OCI-LY7 (cell line): ENCODE measurements around the gene NCBP2. TPM values are rescaled to one million over a fixed set of nuclear protein-coding genes. Genes with fewer than 3 reads are reported as not detected.

ENCODE experiments used
- BruUV-seq: library from RNA; stranded (reverse); fragments of 400-500 nt; replicated peaks from 2 replicates; lab custom pipeline; 2021; lab: Mats Ljungman, UMichigan
- CTCF ChIA-PET: fragments of 300-600 bp; sonication (Branson Sonifier 250); formaldehyde crosslinking; loops from one replicate; lab custom pipeline; 2022; ENCODE audit warnings: antibody characterized with exemption; ENCODE audit not compliant: unreplicated experiment; lab: Charles Lee
- POLR2A ChIA-PET: fragments of 300-600 bp; sonication (Branson Sonifier 250); formaldehyde crosslinking; loops from one replicate; lab custom pipeline; 2022; ENCODE audit warnings: antibody characterized with exemption; lab: Charles Lee
- DNase-seq: peaks from one replicate; pipeline ENCODE4 v3.0.0-alpha.2; 2015; ENCODE audit warnings: low spot score
- H2AFZ ChIP-seq: fragments of 200-600 bp; sonication (generic), shearing (Covaris generic); 2 replicates; pipeline ENCODE4 v1.6.1; 2014; ENCODE audit warnings: mild to moderate bottlenecking, antibody characterized with exemption, low read length, moderate library complexity
- H3K27ac ChIP-seq: fragments of 200-600 bp; sonication (generic); 2 replicates; pipeline ENCODE4 v1.5.1; 2014; ENCODE audit warnings: mixed run types, low read depth, mild to moderate bottlenecking, moderate library complexity, low read length, inconsistent platforms; ENCODE audit not compliant: poor library complexity, severe bottlenecking
- H3K36me3 ChIP-seq: fragments of 200-600 bp; sonication (generic); 2 replicates; pipeline ENCODE4 v1.6.1; 2014; ENCODE audit warnings: mild to moderate bottlenecking, antibody characterized with exemption, low read length, moderate library complexity, mixed read lengths; ENCODE audit not compliant: insufficient read depth
- H3K4me1 ChIP-seq: fragments of 200-600 bp; sonication (generic); 2 replicates; pipeline ENCODE4 v1.5.1; 2014; ENCODE audit warnings: mild to moderate bottlenecking, low read length; ENCODE audit not compliant: insufficient read depth, poor library complexity, severe bottlenecking
- H3K4me2 ChIP-seq: fragments of 200-600 bp; sonication (generic); 2 replicates; pipeline ENCODE4 v1.6.1; 2014; ENCODE audit warnings: mild to moderate bottlenecking, low read length
- H3K4me3 ChIP-seq: fragments of 200-600 bp; sonication (generic); 2 replicates; pipeline ENCODE4 v1.5.1; 2014; ENCODE audit warnings: mild to moderate bottlenecking, low read depth, low read length; ENCODE audit not compliant: poor library complexity, severe bottlenecking
- H3K79me2 ChIP-seq: fragments of 200-600 bp; sonication (generic); 2 replicates; pipeline ENCODE4 v1.6.1; 2016; ENCODE audit warnings: low read depth, mild to moderate bottlenecking, low read length, moderate library complexity, mixed read lengths; ENCODE audit not compliant: insufficient read depth
- H3K9me2 ChIP-seq: fragments of 200-600 bp; sonication (generic); 2 replicates; pipeline ENCODE4 v1.6.1; 2016; ENCODE audit warnings: mild to moderate bottlenecking, low read length, mixed read lengths; ENCODE audit not compliant: insufficient read depth
- H3K9me3 ChIP-seq: fragments of 200-600 bp; sonication (generic); 2 replicates; pipeline ENCODE4 v1.6.1; 2014; ENCODE audit warnings: mild to moderate bottlenecking, mixed run types, low read length, mixed read lengths
- H4K20me1 ChIP-seq: fragments of 200-600 bp; sonication (generic); 2 replicates; pipeline ENCODE4 v1.6.1; 2014; ENCODE audit warnings: mild to moderate bottlenecking, antibody characterized with exemption, low read length, moderate library complexity, mixed read lengths; ENCODE audit not compliant: insufficient read depth
- EZH2phosphoT487 ChIP-seq: fragments of 200-600 bp; sonication (generic); IDR thresholded peaks from 2 replicates; pipeline ENCODE4 v1.6.1; 2018; ENCODE audit warnings: low read depth, borderline replicate concordance, mild to moderate bottlenecking, mixed run types, antibody characterized with exemption, low read length, moderate library complexity, mixed read lengths
- intact Hi-C: fragments of 100-400 bp; cut with micrococcal nuclease; formaldehyde crosslinking; loops from one replicate; pipeline ENCODE4 v1.10.0; 2022; ENCODE audit not compliant: unreplicated experiment
- total RNA-seq, 2 experiments: library from RNA; depleted of rRNA in 1 of 2; stranded (reverse); fragments of >200 nt in 1 of 2; shearing (Covaris generic) in 1 of 2; gene quantifications; 2 replicates each; pipeline ENCODE4 v1.2.3, GENCODE V29; 2014 to 2022
- TF ChIP-seq, protein P1 (sequence below): fragments of 200-600 bp; sonication (generic); conservative IDR thresholded peaks from 2 replicates; pipeline ENCODE4 v1.5.1; 2014; ENCODE audit warnings: mild to moderate bottlenecking, antibody characterized with exemption, low read length, moderate library complexity, mixed read lengths

The NCBP2 gene
- total RNA-seq, 2 experiments from 2014 or later, result 46.4 to 73.6 TPM

DNA sequence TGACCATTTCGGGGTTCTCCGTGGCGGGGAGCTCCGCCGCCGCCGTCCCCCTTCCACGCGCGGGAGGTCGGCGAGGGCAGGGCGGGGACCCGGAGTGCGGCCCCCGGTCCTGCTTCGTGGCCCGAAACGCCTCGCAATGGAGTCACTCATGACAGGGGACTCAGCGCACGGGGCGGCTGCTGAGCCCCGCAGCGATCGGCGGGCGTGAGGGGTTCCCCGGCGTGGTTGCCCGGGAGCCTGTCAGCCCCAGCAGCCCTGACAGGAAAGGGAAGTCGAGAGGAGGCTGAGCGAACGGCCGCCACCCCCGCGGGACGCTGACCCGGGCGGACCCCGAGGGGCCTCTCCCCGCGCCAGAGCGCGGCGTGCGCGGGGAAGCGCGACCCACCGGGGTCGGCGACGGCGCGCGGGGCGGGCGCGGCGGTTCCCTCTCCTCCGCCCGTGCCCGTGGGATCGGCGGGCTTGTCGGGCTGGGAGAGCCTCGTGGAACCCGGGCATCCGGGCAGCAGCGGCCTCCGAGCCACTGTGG is 26.9 kb upstream of the NCBP2 start:
- Histone ChIP-seq H3K4me3 (peak overlapping the region; percentile 72), H3K36me3 (no peaks in the 10 kb centered on the region), H3K4me1 (peaks cover 8% of the 10 kb centered on the region), H4K20me1 (no peaks in the 10 kb centered on the region), H3K9me3 (no peaks in the 10 kb centered on the region), H3K27ac (no peak overlapping the region), H3K4me2 (peak overlapping the region; percentile 100), H3K79me2 (no peaks in the 10 kb centered on the region), H2AFZ (peak overlapping the region; percentile 83), H3K9me2 (no peaks in the 10 kb centered on the region)
- intact Hi-C loops, result loop anchor here (1.0 to 10.0 kb wide), 2 partner anchors 254 to 360 kb away; partner anchors contain the start of genes CEP19 and PIGX
- DNase-seq, result peak; percentile 36
- ChIA-PET CTCF (no interaction called here), POLR2A (no interaction called here)
- BruUV-seq, result no TSS peak
- no peak for TF ChIP-seq EZH2phosphoT487
- TF ChIP-seq, protein P1, sequence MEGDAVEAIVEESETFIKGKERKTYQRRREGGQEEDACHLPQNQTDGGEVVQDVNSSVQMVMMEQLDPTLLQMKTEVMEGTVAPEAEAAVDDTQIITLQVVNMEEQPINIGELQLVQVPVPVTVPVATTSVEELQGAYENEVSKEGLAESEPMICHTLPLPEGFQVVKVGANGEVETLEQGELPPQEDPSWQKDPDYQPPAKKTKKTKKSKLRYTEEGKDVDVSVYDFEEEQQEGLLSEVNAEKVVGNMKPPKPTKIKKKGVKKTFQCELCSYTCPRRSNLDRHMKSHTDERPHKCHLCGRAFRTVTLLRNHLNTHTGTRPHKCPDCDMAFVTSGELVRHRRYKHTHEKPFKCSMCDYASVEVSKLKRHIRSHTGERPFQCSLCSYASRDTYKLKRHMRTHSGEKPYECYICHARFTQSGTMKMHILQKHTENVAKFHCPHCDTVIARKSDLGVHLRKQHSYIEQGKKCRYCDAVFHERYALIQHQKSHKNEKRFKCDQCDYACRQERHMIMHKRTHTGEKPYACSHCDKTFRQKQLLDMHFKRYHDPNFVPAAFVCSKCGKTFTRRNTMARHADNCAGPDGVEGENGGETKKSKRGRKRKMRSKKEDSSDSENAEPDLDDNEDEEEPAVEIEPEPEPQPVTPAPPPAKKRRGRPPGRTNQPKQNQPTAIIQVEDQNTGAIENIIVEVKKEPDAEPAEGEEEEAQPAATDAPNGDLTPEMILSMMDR, result no peak

DNA sequence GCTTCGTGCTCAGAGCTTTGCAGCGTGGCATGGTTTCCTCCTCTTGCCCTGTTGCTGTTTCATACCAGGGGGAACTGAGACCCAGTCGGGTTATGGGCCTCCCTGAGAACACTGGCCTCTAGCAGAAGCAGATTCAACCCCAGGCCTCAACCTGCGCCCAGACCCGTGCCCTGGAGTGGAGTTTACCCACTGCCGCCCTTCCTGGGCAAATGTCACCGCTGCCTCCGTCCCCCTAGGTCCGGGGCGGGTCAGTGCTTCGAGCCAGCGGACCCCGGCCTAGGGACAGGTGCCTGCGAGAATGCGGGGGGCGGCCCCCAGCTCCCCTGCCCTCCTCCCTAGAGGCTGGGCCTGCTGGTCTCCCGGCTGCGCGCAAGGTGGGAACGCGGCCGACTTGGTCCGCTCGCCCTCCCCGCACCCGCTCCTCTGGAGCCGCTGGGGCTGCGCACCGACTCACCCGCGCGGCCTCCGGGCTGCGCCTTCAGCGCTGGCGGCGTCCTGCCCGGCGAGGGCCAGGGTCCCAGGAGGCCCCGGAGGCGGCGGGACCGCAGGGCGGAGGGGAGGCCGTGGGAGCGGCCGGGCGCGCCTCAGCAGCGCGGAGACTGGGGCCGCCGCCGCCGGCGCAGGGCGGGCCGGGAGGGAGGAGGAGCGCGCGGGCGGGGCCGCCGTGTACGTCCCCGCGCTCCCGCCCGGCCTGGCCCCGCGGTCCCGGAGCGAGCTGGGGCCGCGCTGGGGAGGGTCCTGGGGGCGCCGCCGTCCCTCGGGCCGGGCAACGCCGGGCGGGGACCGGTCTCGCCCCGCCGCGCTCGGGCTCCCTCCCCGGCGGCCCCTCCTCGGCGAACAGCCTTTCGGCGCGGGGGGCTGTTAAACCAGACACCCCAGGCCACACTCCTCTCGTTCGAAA is 26.2 kb upstream of the NCBP2 start, which contains the start of gene PIGZ:
Gene PIGZ (minus strand): TSS at position 601 of the 901 bp plus-strand sequence. CDS start 16,802 bp downstream, outside the sequence.
- ChIA-PET CTCF (no interaction called here), POLR2A (no interaction called here)
- BruUV-seq, result no TSS peak

More for the DNA sequence above, 26.2 kb upstream of the NCBP2 start, which contains the start of gene PIGZ:
- H3K9me3 ChIP-seq, result no peaks in the 10 kb centered on the region
- DNase-seq, result peak; percentile 11
- no peaks in the 10 kb centered on the region for H3K79me2 ChIP-seq
- no peak within 1 kb of the TSS for H3K27ac ChIP-seq
- H3K9me2 ChIP-seq, result no peaks in the 10 kb centered on the region
- intact Hi-C loops, result loop anchor here (1.0 to 10.0 kb wide), 2 partner anchors 254 to 359 kb away; partner anchors contain the start of genes CEP19 and PIGX
- no peak for TF ChIP-seq EZH2phosphoT487
- TF ChIP-seq, protein P1, result no peak
- H3K36me3 ChIP-seq, result no peaks in the 10 kb centered on the region
- no peaks in the 10 kb centered on the region for H4K20me1 ChIP-seq
- peak within 1 kb of the TSS; percentile 83 for H2AFZ ChIP-seq
- H3K4me2 ChIP-seq, result peak within 1 kb of the TSS; percentile 100
- H3K4me1 ChIP-seq, result peaks cover 8% of the 10 kb centered on the region
- peak within 1 kb of the TSS; percentile 72 for H3K4me3 ChIP-seq
